ENCODE measurements around the gene CCDC88B.
"Not testable (repeated sequence)": the region's sequence is repeated elsewhere in the genome, so short reads cannot be mapped to it uniquely, and the experiment has no call there.

The CCDC88B gene

GRCh38 chr11:64306563-64306875 lies 33.5 kb upstream of the CCDC88B start:
- peaks cover 5% of the 10 kb centered on the region for H3K27me3 ChIP-seq (ENCODE audit: insufficient read depth, low read length)
- no peaks in the 10 kb centered on the region for H3K9me3 ChIP-seq (ENCODE audit: insufficient read depth, low read depth, low read length)
- WGBS: 24% methylated on average over 9 of the region's 9 CpGs
- H3K36me3 ChIP-seq (ENCODE audit: insufficient read depth, low read length): peaks cover 6% of the 10 kb centered on the region; the same call in 1 of the 2 replicates
- H3K4me1 ChIP-seq (ENCODE audit: insufficient read depth, low read length): peaks cover 7% of the 10 kb centered on the region; the same call in 1 of the 2 replicates
- H3K9ac ChIP-seq (ENCODE audit: low read depth, low read length): peak overlapping the region; percentile 75
- H3K4me3 ChIP-seq (ENCODE audit: low read length): peak overlapping the region; percentile 80
- peak overlapping the region; percentile 85; the same call in 1 of the 2 replicates for H3K27ac ChIP-seq (ENCODE audit: low read depth, low read length)

- no peak overlapping the region for H3K27ac ChIP-seq (ENCODE audit: low read depth, low read length)
- WGBS: 85% methylated on average over 15 of the region's 15 CpGs
These were observed 33.0 kb upstream of the CCDC88B start for GRCh38 chr11:64306876-64307622.

GRCh38 chr11:64307795-64308194 lies 32.2 kb upstream of the CCDC88B start:
- not testable (repeated sequence) for H3K27me3 ChIP-seq (ENCODE audit: insufficient read depth, low read length); H3K4me1 ChIP-seq (ENCODE audit: insufficient read depth, low read length); H3K36me3 ChIP-seq (ENCODE audit: insufficient read depth, low read length); H3K9me3 ChIP-seq (ENCODE audit: insufficient read depth, low read depth, low read length); H3K27ac ChIP-seq (ENCODE audit: low read depth, low read length); H3K4me3 ChIP-seq (ENCODE audit: low read length); H3K9ac ChIP-seq (ENCODE audit: low read depth, low read length)
- WGBS: 93% methylated on average over 5 of the region's 5 CpGs

More at GRCh38 chr11:64306876-64307622, 33.0 kb upstream of the CCDC88B start:
- Histone ChIP-seq H3K9me3 (ENCODE audit: insufficient read depth, low read depth, low read length) (no peaks in the 10 kb centered on the region), H3K36me3 (ENCODE audit: insufficient read depth, low read length) (peaks cover 6% of the 10 kb centered on the region; the same call in 1 of the 2 replicates), H3K27me3 (ENCODE audit: insufficient read depth, low read length) (no peaks in the 10 kb centered on the region), H3K9ac (ENCODE audit: low read depth, low read length) (peak overlapping the region; percentile 75), H3K4me1 (ENCODE audit: insufficient read depth, low read length) (peaks cover 7% of the 10 kb centered on the region; the same call in 1 of the 2 replicates), H3K4me3 (ENCODE audit: low read length) (peak overlapping the region; percentile 80)

- no peak overlapping the region for H3K27ac ChIP-seq (ENCODE audit: low read depth, low read length)
- H3K4me3 ChIP-seq (ENCODE audit: low read length): no peak overlapping the region
- H3K9me3 ChIP-seq (ENCODE audit: insufficient read depth, low read depth, low read length): no peaks in the 10 kb centered on the region
- peaks cover 29% of the 10 kb centered on the region for H3K36me3 ChIP-seq (ENCODE audit: insufficient read depth, low read length)
- H3K9ac ChIP-seq (ENCODE audit: low read depth, low read length): no peak overlapping the region
- H3K27me3 ChIP-seq (ENCODE audit: insufficient read depth, low read length): no peaks in the 10 kb centered on the region
- no peaks in the 10 kb centered on the region for H3K4me1 ChIP-seq (ENCODE audit: insufficient read depth, low read length)
- WGBS: 94% methylated on average over 10 of the region's 10 CpGs
These were observed 27.1 kb upstream of the CCDC88B start for GRCh38 chr11:64312947-64313346.

- H3K9me3 ChIP-seq (ENCODE audit: insufficient read depth, low read depth, low read length): no peaks in the 10 kb centered on the region
- 91% methylated on average over 18 of the region's 18 CpGs for WGBS
- no peaks in the 10 kb centered on the region for H3K4me1 ChIP-seq (ENCODE audit: insufficient read depth, low read length)
- H3K4me3 ChIP-seq (ENCODE audit: low read length): no peak overlapping the region
- no peak overlapping the region for H3K27ac ChIP-seq (ENCODE audit: low read depth, low read length)
- H3K36me3 ChIP-seq (ENCODE audit: insufficient read depth, low read length): peaks cover 27% of the 10 kb centered on the region
- H3K27me3 ChIP-seq (ENCODE audit: insufficient read depth, low read length): no peaks in the 10 kb centered on the region
- no peak overlapping the region for H3K9ac ChIP-seq (ENCODE audit: low read depth, low read length)
These were observed 26.4 kb upstream of the CCDC88B start for GRCh38 chr11:64313491-64314145.

GRCh38 chr11:64314146-64314804 lies 25.7 kb upstream of the CCDC88B start:
- no peaks in the 10 kb centered on the region for H3K9me3 ChIP-seq (ENCODE audit: insufficient read depth, low read depth, low read length)
- WGBS: 93% methylated on average over 19 of the region's 19 CpGs
- H3K4me1 ChIP-seq (ENCODE audit: insufficient read depth, low read length): peaks cover 4% of the 10 kb centered on the region; the same call in 1 of the 2 replicates
- H3K27ac ChIP-seq (ENCODE audit: low read depth, low read length): peak overlapping the region; percentile 24; the same call in 1 of the 2 replicates
- no peak overlapping the region for H3K9ac ChIP-seq (ENCODE audit: low read depth, low read length)
- H3K36me3 ChIP-seq (ENCODE audit: insufficient read depth, low read length): peaks cover 27% of the 10 kb centered on the region
- no peaks in the 10 kb centered on the region for H3K27me3 ChIP-seq (ENCODE audit: insufficient read depth, low read length)
- no peak overlapping the region for H3K4me3 ChIP-seq (ENCODE audit: low read length)

GRCh38 chr11:64314805-64315561 lies 25.0 kb upstream of the CCDC88B start:
- Histone ChIP-seq H3K9ac (ENCODE audit: low read depth, low read length) (no peak overlapping the region), H3K4me1 (ENCODE audit: insufficient read depth, low read length) (peaks cover 8% of the 10 kb centered on the region; the same call in 1 of the 2 replicates), H3K4me3 (ENCODE audit: low read length) (no peak overlapping the region), H3K27ac (ENCODE audit: low read depth, low read length) (peak overlapping the region; percentile 24; the same call in 1 of the 2 replicates), H3K9me3 (ENCODE audit: insufficient read depth, low read depth, low read length) (no peaks in the 10 kb centered on the region), H3K27me3 (ENCODE audit: insufficient read depth, low read length) (no peaks in the 10 kb centered on the region), H3K36me3 (ENCODE audit: insufficient read depth, low read length) (peaks cover 24% of the 10 kb centered on the region)
- 92% methylated on average over 24 of the region's 24 CpGs for WGBS

GRCh38 chr11:64315667-64316526 lies 24.1 kb upstream of the CCDC88B start:
- H3K4me1 ChIP-seq (ENCODE audit: insufficient read depth, low read length); H3K27me3 ChIP-seq (ENCODE audit: insufficient read depth, low read length); H3K9ac ChIP-seq (ENCODE audit: low read depth, low read length); H3K9me3 ChIP-seq (ENCODE audit: insufficient read depth, low read depth, low read length): not testable (repeated sequence)
- peaks cover 32% of the 10 kb centered on the region for H3K36me3 ChIP-seq (ENCODE audit: insufficient read depth, low read length)
- peak overlapping the region; percentile 98; the same call in 1 of the 2 replicates for H3K27ac ChIP-seq (ENCODE audit: low read depth, low read length)
- 88% methylated on average over 25 of the region's 25 CpGs for WGBS
- H3K4me3 ChIP-seq (ENCODE audit: low read length): peak overlapping the region; percentile 79

- Histone ChIP-seq H3K27me3 (ENCODE audit: insufficient read depth, low read length) (no peaks in the 10 kb centered on the region), H3K27ac (ENCODE audit: low read depth, low read length) (peak overlapping the region; percentile 98), H3K9ac (ENCODE audit: low read depth, low read length) (peak overlapping the region; percentile 92), H3K36me3 (ENCODE audit: insufficient read depth, low read length) (peaks cover 41% of the 10 kb centered on the region), H3K9me3 (ENCODE audit: insufficient read depth, low read depth, low read length) (no peaks in the 10 kb centered on the region), H3K4me3 (ENCODE audit: low read length) (peak overlapping the region; percentile 79), H3K4me1 (ENCODE audit: insufficient read depth, low read length) (peaks cover 8% of the 10 kb centered on the region; the same call in 1 of the 2 replicates)
- WGBS: 13% methylated on average over 32 of the region's 32 CpGs
These were observed 23.2 kb upstream of the CCDC88B start for GRCh38 chr11:64316672-64317324.
